Gastroesophageal sphincter (tissue), 4 donors: ENCODE results near the gene TCF12. TPM values are rescaled to one million over a fixed set of nuclear protein-coding genes. Genes with fewer than 3 reads are reported as not detected.

Experiments used
- ATAC-seq: fragments of 150-250 bp; one replicate; pipeline ENCODE4 v1.9.1; 2016; ENCODE audit warnings: mild to moderate bottlenecking, moderate library complexity
- H3K27ac ChIP-seq, 4 donors: fragments of 200-600 bp; sonication (generic) in 3 of 4; 1 replicate in 3 of 4; 2 replicates in 1 of 4; pipeline ENCODE4 v1.5.1; 2016 to 2019
- H3K27me3 ChIP-seq: fragments of 200-600 bp; sonication (generic); one replicate; pipeline ENCODE4 v1.5.1; 2019
- H3K36me3 ChIP-seq, 2 donors: fragments of 200-600 bp; sonication (generic); one replicate each; pipeline ENCODE4 v1.5.1; 2019; ENCODE audit warnings: control low read depth in 1 of 2
- H3K4me1 ChIP-seq, 3 donors: fragments of 200-600 bp; sonication (generic); 1 replicate in 2 of 3; 2 replicates in 1 of 3; pipeline ENCODE4 v1.5.1; 2016 to 2019; ENCODE audit warnings: control low read depth in 2 of 3
- H3K4me3 ChIP-seq, 2 donors: fragments of 200-600 bp; sonication (generic); one replicate each; pipeline ENCODE4 v1.5.1; 2019; ENCODE audit warnings: mild to moderate bottlenecking in 1 of 2, moderate library complexity in 1 of 2
- H3K9me3 ChIP-seq, 3 donors: fragments of 200-600 bp; sonication (generic); one replicate each; pipeline ENCODE4 v1.5.1; 2017 to 2019; ENCODE audit warnings: control low read depth in 2 of 3
- EP300 ChIP-seq: sonication (generic); formaldehyde crosslinking; IDR thresholded peaks from one replicate; pipeline ENCODE4 v1.6.1; 2017; ENCODE audit warnings: antibody characterized with exemption, mild to moderate bottlenecking
- POLR2A ChIP-seq, 2 donors: fragments of 450-650 bp; IDR thresholded peaks; one replicate each; pipeline ENCODE4 v1.6.1; 2017; ENCODE audit warnings: antibody characterized with exemption in 2 of 2, mild to moderate bottlenecking in 2 of 2, moderate library complexity in 1 of 2
- POLR2AphosphoS5 ChIP-seq: sonication (generic); formaldehyde crosslinking; IDR thresholded peaks from one replicate; pipeline ENCODE4 v1.6.1; 2017; ENCODE audit warnings: antibody characterized with exemption
- WGBS, 2 donors: methylation state at CpG; one replicate each; pipeline ENCODE4 v1.1.5; 2018; ENCODE audit warnings: low coverage in 1 of 2; 5-methylcytosine and 5-hydroxymethylcytosine counted together
- total RNA-seq, 4 donors: library from RNA; depleted of rRNA; stranded (reverse); fragments of >200 nt; gene quantifications; one replicate each; pipeline ENCODE4 v1.1.0, GENCODE V29; 2016
- TF ChIP-seq, protein P1 (sequence below), 4 experiments: fragments of 200-600 bp in 2 of 4; fragments of 450-650 bp in 2 of 4; sonication (generic) in 1 of 4; IDR thresholded peaks; one replicate each; pipeline ENCODE4 v1.5.1; 2017 to 2019; ENCODE audit warnings: antibody characterized with exemption in 4 of 4, mild to moderate bottlenecking in 2 of 4, moderate library complexity in 2 of 4

The TCF12 gene
- total RNA-seq, 4 donors from 2014 or later, result 78.1 to 194 (median 154) TPM

DNA sequence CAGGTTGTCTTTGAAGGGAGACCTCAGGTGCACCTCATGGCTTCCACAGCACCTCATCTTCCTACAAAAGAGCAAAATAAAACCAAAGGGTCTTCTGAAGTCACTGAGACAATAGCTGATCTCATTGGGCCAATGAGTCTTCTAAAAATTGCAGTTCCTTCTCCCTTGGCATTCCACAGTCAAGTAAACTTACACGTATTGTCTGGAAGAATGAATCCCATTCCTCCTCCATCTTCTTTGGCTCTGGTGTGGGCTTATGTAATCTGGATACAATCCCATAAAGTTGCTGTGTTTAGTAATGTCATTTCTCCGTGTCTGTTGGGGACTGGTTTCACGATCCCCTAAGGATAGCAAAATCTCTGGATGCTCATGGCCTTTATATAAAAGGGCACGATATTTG is 372.4 kb downstream of the TCF12 start:
- no peaks in the 10 kb centered on the region for H3K9me3 ChIP-seq
- no peak overlapping the region for H3K4me3 ChIP-seq
- H3K4me1 ChIP-seq, result no peaks in the 10 kb centered on the region
- 87 to 89% methylated on average over 4 of the region's 4 CpGs for WGBS, 2 donors
- peaks cover 0 to 45% of the 10 kb centered on the region in 2 donors for H3K36me3 ChIP-seq
- H3K27me3 ChIP-seq, result no peaks in the 10 kb centered on the region
- ATAC-seq, result no peak
- TF ChIP-seq POLR2A (IDR thresholded peaks at IDR 0.05) (no peak), EP300 (no peak), POLR2AphosphoS5 (no peak)
- TF ChIP-seq, protein P1, sequence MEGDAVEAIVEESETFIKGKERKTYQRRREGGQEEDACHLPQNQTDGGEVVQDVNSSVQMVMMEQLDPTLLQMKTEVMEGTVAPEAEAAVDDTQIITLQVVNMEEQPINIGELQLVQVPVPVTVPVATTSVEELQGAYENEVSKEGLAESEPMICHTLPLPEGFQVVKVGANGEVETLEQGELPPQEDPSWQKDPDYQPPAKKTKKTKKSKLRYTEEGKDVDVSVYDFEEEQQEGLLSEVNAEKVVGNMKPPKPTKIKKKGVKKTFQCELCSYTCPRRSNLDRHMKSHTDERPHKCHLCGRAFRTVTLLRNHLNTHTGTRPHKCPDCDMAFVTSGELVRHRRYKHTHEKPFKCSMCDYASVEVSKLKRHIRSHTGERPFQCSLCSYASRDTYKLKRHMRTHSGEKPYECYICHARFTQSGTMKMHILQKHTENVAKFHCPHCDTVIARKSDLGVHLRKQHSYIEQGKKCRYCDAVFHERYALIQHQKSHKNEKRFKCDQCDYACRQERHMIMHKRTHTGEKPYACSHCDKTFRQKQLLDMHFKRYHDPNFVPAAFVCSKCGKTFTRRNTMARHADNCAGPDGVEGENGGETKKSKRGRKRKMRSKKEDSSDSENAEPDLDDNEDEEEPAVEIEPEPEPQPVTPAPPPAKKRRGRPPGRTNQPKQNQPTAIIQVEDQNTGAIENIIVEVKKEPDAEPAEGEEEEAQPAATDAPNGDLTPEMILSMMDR (IDR thresholded peaks at IDR 0.05), result no peak
- no peak overlapping the region for H3K27ac ChIP-seq

DNA sequence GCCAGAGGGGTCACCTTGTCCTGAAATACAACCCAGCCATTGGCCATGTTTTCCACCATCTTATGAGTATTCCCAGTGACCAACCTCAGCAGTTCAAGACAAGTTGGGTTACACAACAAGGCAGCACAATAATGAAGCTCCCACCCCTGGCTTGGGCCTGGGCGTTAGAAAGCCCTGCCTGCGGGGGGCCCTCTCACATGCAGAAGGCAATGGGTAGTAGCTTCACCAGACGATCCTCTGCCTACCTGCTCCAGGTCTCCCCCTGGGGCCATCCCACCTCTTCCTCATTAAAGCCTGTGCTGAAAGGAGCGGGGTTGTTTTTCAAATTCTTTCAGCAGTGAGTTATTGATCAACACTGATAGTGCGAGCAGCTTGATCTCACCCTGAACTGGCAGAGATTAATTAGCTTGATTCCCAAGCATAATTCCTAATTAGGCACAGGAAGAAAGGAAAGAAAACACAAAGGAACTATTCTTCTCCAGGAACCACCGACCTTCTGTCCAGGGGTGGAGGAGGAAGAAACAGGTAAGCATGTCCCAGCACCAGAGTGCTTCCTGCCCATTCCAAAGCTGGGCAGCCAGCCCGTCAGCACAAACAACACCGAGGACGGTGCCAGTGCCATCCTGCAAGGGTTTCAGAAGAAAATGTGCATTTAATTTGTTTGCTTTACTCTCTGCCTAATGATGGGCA is 378.2 kb downstream of the TCF12 start:
- H3K9me3 ChIP-seq, result no peaks in the 10 kb centered on the region
- no peak for TF ChIP-seq POLR2AphosphoS5
- ATAC-seq, result no peak
- peaks cover 0 to 8% of the 10 kb centered on the region in 2 donors for H3K36me3 ChIP-seq
- H3K4me1 ChIP-seq, result no peaks in the 10 kb centered on the region
- 80 to 85% methylated on average over 4 to 6 of the region's 9 CpGs for WGBS, 2 donors
- no peak overlapping the region for H3K27ac ChIP-seq
- H3K27me3 ChIP-seq, result no peaks in the 10 kb centered on the region
- no peak overlapping the region for H3K4me3 ChIP-seq

DNA sequence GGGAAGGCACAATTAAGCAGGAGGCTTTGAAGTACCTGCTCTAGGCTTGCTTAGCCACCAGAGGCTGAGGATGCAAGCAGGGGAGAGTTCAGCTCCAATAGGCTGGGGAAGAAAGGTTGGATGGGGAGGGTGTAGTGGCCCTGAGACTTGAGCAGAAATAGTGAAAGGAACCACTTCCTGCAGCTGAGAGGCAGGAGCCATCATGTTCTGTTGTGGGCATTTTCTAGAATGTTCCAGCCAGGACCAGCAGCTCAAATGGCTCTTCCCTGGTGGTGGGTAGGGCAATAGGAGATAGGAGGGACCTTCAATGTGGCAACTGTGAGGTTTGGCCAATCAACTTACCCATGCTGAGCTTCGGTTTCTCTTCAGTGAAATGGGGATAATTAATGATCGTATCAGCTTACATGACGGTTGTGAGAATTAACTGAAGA is 378.7 kb downstream of the TCF12 start:
- no peaks in the 10 kb centered on the region for H3K9me3 ChIP-seq
- H3K27me3 ChIP-seq, result no peaks in the 10 kb centered on the region
- TF ChIP-seq POLR2AphosphoS5 (no peak), POLR2A (IDR thresholded peaks at IDR 0.05) (no peak)
- 67 to 78% methylated on average over 2 to 3 of the region's 3 CpGs for WGBS, 2 donors
- no peak for ATAC-seq
- H3K27ac ChIP-seq, result no peak overlapping the region
- peaks cover 0 to 2% of the 10 kb centered on the region in 2 donors for H3K36me3 ChIP-seq
- H3K4me1 ChIP-seq, result no peaks in the 10 kb centered on the region
- no peak overlapping the region for H3K4me3 ChIP-seq

DNA sequence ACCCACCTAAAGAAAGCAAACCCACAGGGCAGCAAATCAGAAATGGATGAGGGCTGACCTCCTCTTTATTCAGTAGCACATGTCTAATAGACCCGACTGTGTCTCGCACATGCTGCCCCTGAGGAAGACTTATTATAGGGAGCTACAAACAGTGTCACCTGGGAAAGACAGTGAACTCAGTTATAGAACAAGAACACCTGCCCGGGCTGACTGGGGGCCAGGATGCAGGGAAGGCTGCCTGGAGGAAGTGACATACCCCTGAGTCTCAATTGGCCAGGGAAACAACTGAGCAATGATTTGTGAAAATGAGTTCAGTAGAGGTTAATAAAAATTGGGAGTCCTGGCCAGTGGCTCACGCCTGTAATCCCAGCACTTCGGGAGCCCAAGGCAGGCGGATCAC is 379.2 kb downstream of the TCF12 start:
- 90 to 93% methylated on average over 3 to 6 of the region's 6 CpGs for WGBS, 2 donors
- TF ChIP-seq, protein P1 (IDR thresholded peaks at IDR 0.05), result no peak
- Histone ChIP-seq H3K9me3 (no peaks in the 10 kb centered on the region), H3K27me3 (no peaks in the 10 kb centered on the region), H3K36me3 (no peaks in the 10 kb centered on the region), H3K4me1 (no peaks in the 10 kb centered on the region), H3K27ac (no peak overlapping the region), H3K4me3 (no peak overlapping the region)
- no peak for ATAC-seq

DNA sequence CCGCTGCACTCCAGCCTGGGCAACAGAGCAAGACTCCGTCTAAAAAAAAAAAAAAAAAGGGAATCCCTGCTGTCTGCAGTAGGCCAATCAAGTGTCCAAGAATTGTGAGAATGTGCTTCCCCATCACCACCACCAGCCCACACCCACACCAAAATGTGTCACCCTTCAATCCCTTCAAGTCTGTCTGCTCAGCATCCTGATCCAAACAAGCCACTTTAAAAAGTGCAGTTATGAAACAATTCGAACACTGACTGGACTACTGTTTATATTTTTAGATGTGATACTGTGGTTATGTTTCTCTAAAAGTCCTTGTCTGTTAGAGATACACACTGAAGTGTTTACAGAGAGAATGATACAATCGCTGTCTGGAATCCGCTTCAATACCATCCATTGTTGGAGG is 379.8 kb downstream of the TCF12 start:
- Histone ChIP-seq H3K27me3 (no peaks in the 10 kb centered on the region), H3K4me1 (no peaks in the 10 kb centered on the region), H3K9me3 (no peaks in the 10 kb centered on the region), H3K36me3 (no peaks in the 10 kb centered on the region), H3K27ac (no peak overlapping the region), H3K4me3 (no peak overlapping the region)
- no peak for TF ChIP-seq POLR2A (IDR thresholded peaks at IDR 0.05)
- TF ChIP-seq POLR2AphosphoS5, result no peak
- TF ChIP-seq, protein P1 (IDR thresholded peaks at IDR 0.05), result no peak
- WGBS, 2 donors, result 45 to 57% methylated on average over 4 to 5 of the region's 5 CpGs
- no peak for ATAC-seq

DNA sequence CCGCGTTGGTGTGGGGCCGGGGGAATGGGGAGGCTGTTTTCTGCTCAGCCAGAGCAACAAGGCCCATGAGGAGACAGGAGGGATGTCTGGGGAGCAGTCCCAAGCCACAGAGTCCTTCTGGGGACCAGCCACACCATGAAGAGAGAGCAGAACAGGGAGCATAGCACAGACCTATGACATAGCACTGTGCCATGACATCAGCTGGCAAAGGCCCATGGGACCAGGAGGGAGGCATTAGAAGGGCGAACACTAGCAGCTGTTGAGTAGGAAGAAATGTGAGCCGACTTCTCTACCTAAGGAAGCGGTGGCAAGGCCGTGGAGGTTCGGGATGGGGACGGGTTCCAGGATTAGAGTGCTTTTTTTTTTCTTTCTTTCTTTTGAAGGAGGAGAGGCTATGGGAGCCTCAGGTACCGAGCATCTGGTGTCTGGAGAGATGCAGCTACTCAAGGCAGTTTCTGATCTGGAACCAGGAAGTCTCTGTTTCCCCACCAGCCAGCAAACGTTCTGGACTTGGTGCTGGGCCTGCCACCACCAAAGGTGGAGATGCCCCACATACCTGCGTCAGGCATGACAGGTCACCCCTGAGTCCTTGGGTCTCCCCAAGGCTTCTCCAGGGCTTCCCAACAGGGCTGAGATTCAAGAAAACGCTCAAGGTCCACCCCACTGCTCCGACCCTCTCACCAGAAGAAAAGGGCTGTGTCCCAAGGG is 380.6 kb downstream of the TCF12 start:
- TF ChIP-seq POLR2AphosphoS5, result no peak
- TF ChIP-seq, protein P1 (IDR thresholded peaks at IDR 0.05), result no peak
- TF ChIP-seq POLR2A (IDR thresholded peaks at IDR 0.05), result no peak
- no peak for TF ChIP-seq EP300
- no peak overlapping the region for H3K4me3 ChIP-seq
- H3K4me1 ChIP-seq, result no peaks in the 10 kb centered on the region
- 90% methylated on average over 2 to 10 of the region's 14 CpGs for WGBS, 2 donors
- no peak for ATAC-seq
- H3K27me3 ChIP-seq, result no peaks in the 10 kb centered on the region
- no peak overlapping the region for H3K27ac ChIP-seq
- H3K36me3 ChIP-seq, result no peaks in the 10 kb centered on the region
- no peaks in the 10 kb centered on the region for H3K9me3 ChIP-seq
